Stimulated activated naive CD8-positive, alpha-beta T cell treated with anti-CD3 and anti-CD28 coated beads, Interleukin-15, amount 100 ng/mL, for 72 hours (primary cell): ENCODE results near the gene ANGEL2.

Experiments
- ATAC-seq: fragments of 150-1000 bp; cut with Tn5 transposase; 2 replicates; pipeline ENCODE4 v1.10.0; 2021; ENCODE audit warnings: mild to moderate bottlenecking, moderate library complexity
- DNase-seq, 2 donors: peaks; one replicate each; pipeline ENCODE4 v3.0.0; 2021 to 2022
- H3K27ac Mint-ChIP-seq, 2 donors: one replicate each; pipeline ENCODE4 v1.8.0; 2022; ENCODE audit warnings: mild to moderate bottlenecking in 2 of 2, mixed read lengths in 2 of 2, moderate library complexity in 2 of 2
- H3K27me3 Mint-ChIP-seq: one replicate; pipeline ENCODE4 v1.8.0; 2022; ENCODE audit warnings: mixed read lengths
- H3K4me1 Mint-ChIP-seq: one replicate; pipeline ENCODE4 v1.8.0; 2022; ENCODE audit warnings: mild to moderate bottlenecking, mixed read lengths
- H3K4me3 Mint-ChIP-seq, 2 donors: one replicate each; pipeline ENCODE4 v1.8.0; 2022; ENCODE audit warnings: mild to moderate bottlenecking in 2 of 2, mixed read lengths in 2 of 2, moderate library complexity in 1 of 2
- H3K9me3 Mint-ChIP-seq, 2 donors: one replicate each; pipeline ENCODE4 v1.8.0; 2022; ENCODE audit warnings: mixed read lengths in 2 of 2

The ANGEL2 gene

GRCh38 chr1:212984522-212985291 is 31.0 kb downstream of the ANGEL2 start:
- H3K4me1 Mint-ChIP-seq, result peaks cover 8% of the 10 kb centered on the region
- H3K27ac Mint-ChIP-seq, result no peak overlapping the region
- H3K4me3 Mint-ChIP-seq, result no peak overlapping the region
- H3K27me3 Mint-ChIP-seq, result no peaks in the 10 kb centered on the region
- no peaks in the 10 kb centered on the region for H3K9me3 Mint-ChIP-seq
- DNase-seq (no peak), ATAC-seq (no peak)

GRCh38 chr1:212983482-212983881 is 32.2 kb downstream of the ANGEL2 start:
- H3K9me3 Mint-ChIP-seq, result no peaks in the 10 kb centered on the region
- no peak overlapping the region for H3K4me3 Mint-ChIP-seq
- peaks cover 7% of the 10 kb centered on the region for H3K4me1 Mint-ChIP-seq
- ATAC-seq, result no peak
- DNase-seq, result no peak
- no peak overlapping the region for H3K27ac Mint-ChIP-seq
- no peaks in the 10 kb centered on the region for H3K27me3 Mint-ChIP-seq

DNA sequence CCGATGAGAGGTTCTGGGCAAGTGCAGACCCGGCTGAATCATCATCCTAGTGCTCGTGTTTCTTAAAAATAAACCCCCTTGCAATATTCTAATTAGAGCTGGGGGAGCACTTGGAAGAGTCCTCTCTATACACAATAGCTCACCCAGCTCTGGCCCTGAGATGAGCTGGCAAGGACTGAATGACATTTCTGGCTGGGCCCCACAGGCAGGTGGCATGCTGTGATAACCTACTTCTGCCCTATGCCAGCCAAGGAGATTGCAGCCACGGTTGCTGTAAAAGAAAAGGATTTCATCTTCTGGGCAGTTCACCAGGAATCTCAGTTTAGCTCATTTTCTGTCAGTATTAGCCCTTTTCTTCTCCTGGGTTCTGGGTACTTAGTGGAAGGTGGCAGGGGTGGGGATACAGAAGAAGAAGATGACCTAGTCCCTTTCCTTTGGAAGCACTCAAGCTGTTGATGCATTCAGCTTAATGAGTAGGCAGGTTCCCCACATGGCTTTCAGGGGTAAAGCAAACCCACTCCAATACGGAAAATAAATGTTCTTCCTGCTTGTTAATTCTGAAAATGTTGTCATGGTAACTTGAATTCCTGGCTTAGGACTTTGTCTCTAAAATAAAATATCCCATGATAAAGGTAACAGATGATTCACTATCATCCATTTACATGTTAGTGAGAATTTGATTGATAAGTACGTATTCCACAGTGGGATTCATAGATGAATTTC is 33.1 kb downstream of the ANGEL2 start:
- DNase-seq (no peak), ATAC-seq (no peak)
- H3K4me3 Mint-ChIP-seq, result no peak overlapping the region
- H3K27me3 Mint-ChIP-seq, result no peaks in the 10 kb centered on the region
- no peak overlapping the region for H3K27ac Mint-ChIP-seq
- H3K4me1 Mint-ChIP-seq, result peaks cover 7% of the 10 kb centered on the region
- H3K9me3 Mint-ChIP-seq, result no peaks in the 10 kb centered on the region

- Mint-ChIP-seq H3K9me3 (no peaks in the 10 kb centered on the region), H3K4me3 (no peak overlapping the region), H3K27ac (no peak overlapping the region), H3K27me3 (no peaks in the 10 kb centered on the region), H3K4me1 (peaks cover 7% of the 10 kb centered on the region)
- ATAC-seq (peak; percentile 55), DNase-seq (no peak)
These were observed 33.9 kb downstream of the ANGEL2 start for GRCh38 chr1:212981571-212982328.

DNA sequence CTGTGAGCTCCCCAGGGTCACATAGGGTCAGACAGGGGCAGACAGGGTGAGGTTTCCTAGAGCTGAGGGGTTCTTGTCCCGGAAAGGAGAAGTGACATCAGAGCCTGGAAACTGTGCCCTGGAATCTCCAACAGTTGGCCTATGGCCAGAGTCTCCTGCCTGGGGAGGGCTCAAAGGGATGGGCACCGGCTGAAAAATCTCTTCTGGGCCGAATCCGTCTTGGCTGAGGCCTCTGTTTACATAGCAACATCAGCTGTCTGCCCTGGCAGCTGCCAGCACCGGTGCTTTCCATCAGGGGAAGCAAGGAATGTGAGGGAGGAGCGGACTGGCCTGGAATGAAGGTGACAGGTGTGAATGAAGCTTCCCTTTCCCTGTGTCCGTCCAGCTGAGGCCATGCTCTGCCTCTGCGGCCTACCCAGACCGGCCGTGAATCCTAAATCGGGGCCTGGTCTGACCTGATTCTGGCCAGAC is 34.6 kb downstream of the ANGEL2 start:
- Mint-ChIP-seq H3K9me3 (no peaks in the 10 kb centered on the region), H3K27me3 (no peaks in the 10 kb centered on the region), H3K4me1 (peaks cover 7% of the 10 kb centered on the region), H3K4me3 (no peak overlapping the region), H3K27ac (no peak overlapping the region)
- DNase-seq (no peak), ATAC-seq (no peak)

DNA sequence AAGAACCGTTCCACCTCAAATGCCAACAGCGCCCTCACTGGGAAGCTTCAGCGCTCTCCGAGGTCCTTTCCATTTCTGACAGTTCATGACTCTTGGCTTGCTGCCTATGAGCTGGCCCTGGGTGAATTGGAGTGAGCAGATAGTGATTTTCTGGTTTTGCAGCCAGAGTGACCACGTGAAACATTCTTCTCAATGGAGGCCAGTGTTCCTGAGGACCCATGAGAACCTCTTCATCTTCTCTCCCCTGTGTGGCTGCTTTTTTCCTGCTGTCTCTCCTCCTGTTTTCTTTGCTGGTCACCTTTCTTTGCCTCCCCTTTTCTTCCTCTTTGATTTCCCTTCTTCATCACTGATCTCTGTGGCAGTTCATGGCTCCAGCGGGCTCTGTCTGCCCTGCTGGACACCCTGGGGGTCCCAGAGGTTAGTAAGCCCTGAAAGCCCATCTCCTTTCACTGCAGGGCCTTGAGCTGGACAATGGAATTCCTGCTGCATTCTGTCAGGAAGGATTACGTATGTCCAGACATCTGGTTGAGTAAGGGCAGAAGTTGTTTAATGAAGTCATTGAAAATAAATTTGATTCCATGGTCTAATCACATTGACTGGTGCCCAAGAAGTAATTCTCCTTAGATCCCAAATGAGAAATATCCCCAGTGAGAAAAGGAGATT is 35.4 kb downstream of the ANGEL2 start:
- Mint-ChIP-seq H3K27me3 (no peaks in the 10 kb centered on the region), H3K4me1 (peaks cover 7% of the 10 kb centered on the region), H3K4me3 (no peak overlapping the region), H3K27ac (no peak overlapping the region), H3K9me3 (no peaks in the 10 kb centered on the region)
- ATAC-seq, result no peak
- no peak for DNase-seq

- DNase-seq (no peak), ATAC-seq (no peak)
- no peak overlapping the region for H3K27ac Mint-ChIP-seq
- no peak overlapping the region for H3K4me3 Mint-ChIP-seq
- no peaks in the 10 kb centered on the region for H3K27me3 Mint-ChIP-seq
- no peaks in the 10 kb centered on the region for H3K9me3 Mint-ChIP-seq
- H3K4me1 Mint-ChIP-seq, result peaks cover 7% of the 10 kb centered on the region
These were observed 36.1 kb downstream of the ANGEL2 start for GRCh38 chr1:212979340-212980122.

DNA sequence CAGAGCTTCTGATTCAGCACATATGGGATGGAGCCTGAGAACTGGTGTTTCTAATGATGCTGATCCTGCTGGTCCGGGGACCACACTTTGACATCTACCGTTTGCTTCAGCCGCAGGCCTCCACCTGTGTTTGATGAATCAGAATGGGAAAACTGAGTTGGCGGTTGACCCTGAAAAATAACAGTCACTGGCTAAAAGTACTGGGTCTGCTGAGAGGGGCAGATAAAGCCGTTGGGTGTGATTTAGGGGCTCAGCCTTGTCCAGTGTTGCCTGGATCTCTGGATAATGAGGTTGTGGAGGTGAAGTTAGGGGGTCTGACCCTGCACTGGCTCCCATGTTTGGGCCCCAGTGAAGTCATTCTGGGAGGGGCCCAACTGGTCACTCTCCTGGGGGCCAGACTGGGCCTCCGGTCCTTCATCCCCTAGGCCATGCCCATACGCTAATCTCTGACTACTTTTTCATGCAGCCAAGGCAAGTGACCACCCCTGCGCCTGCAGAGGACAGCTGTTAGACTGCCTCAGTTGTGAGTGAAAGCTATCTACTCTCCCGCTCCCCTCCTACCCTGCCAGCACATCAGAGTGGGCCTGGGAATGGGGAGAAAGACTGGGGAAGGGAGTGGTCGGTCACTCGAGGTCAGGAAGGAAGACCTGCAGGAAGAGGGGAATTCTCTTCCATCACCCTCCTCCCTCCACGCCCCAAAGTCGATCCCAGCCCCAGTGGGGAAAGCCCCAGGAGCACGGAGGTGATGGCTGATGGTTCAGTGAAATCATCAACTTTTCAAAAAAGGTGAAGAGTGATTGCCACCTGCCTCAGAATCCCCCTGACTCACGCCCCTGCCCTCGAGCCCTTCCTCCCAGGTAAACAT is 37.7 kb downstream of the ANGEL2 start:
- no peak for ATAC-seq
- DNase-seq, result no peak
- Mint-ChIP-seq H3K27me3 (no peaks in the 10 kb centered on the region), H3K27ac (no peak overlapping the region), H3K4me3 (no peak overlapping the region), H3K4me1 (peaks cover 7% of the 10 kb centered on the region), H3K9me3 (no peaks in the 10 kb centered on the region)

DNA sequence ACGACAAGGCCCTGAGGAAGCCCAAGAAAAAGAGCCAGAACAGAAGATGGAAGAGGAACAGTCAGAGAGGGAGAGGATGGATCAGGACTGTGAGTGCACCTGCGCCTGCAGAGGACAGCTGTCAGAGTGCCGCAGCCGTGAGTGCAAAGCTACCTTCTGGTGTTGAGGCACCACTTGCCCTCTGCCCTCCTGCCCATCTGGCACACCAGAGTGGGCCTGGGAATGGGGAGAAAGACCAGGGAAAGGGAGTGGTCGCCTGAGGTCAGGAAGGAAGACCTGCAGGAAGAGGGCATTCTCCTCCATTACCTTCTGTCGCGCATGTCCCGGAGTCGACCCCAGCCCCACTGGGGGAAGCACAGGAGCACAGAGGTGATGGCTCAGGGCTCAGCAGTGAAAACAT is 39.1 kb downstream of the ANGEL2 start:
- Mint-ChIP-seq H3K27me3 (no peaks in the 10 kb centered on the region), H3K9me3 (no peaks in the 10 kb centered on the region), H3K4me1 (peaks cover 4% of the 10 kb centered on the region), H3K27ac (no peak overlapping the region), H3K4me3 (no peak overlapping the region)
- DNase-seq (no peak), ATAC-seq (no peak)

DNA sequence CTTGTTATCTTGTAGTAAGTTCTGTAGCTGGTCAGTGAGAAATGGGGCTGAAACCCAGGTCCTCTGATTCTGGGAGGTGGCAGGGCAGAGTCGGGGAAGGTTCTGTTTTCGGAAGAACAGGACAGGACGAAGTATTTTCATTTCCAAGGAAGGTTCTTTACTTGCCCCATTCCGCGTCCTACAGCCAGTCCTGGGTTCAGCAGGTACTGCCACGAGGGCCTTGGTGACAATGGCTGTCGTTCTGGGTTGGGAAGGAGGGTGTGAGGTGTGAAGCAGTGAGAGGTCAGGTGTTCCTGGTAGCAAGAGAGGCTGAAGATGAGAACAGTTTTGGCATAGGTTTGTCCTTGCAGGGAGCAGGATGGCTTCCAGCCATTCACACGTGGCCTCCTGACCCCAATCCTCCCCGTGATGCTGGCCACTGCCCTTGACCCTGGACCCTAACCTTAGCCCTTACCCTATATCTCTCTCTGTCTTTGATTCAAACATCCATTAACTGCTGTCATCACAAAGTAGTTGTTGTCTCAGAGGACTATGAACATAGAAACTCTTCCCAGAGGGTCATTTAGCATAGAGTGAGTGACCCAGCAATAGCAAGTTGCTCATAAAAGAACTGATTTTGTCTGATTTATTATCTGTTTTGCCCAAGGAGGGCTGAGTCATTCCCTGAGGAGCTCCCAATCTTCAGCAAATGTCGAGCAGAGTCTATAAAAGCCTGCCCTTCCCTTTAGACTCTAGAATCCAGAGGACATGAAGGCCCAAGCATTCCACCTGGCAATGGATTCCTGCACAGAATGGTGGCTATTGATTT is 40.4 kb downstream of the ANGEL2 start:
- Mint-ChIP-seq H3K9me3 (no peaks in the 10 kb centered on the region), H3K4me3 (no peak overlapping the region), H3K27me3 (no peaks in the 10 kb centered on the region), H3K27ac (peak overlapping the region in 1 of 2 donors; percentile 48), H3K4me1 (no peaks in the 10 kb centered on the region)
- ATAC-seq (no peak), DNase-seq (no peak)

DNA sequence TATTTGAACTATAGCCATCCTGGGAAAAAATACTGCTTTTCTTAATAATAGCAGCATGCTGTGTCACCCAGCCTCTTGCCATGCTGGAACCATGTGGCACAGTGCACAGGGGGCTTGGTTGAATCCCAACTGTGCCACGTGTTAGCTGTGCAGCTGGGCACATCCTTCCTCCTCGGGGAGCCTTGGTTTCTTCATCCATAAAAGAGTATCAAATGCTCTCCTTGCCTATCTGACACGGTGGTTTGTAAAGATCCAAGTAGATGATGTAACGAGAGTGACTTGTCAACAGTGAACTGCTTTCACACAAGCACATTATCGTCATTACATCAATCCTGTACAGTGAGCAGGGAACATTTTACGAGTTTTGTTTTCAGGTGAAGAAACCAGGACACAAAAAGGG is 41.0 kb downstream of the ANGEL2 start:
- ATAC-seq (no peak), DNase-seq (no peak)
- Mint-ChIP-seq H3K9me3 (no peaks in the 10 kb centered on the region), H3K27me3 (peaks cover 5% of the 10 kb centered on the region), H3K4me3 (no peak overlapping the region), H3K27ac (no peak overlapping the region), H3K4me1 (no peaks in the 10 kb centered on the region)

DNA sequence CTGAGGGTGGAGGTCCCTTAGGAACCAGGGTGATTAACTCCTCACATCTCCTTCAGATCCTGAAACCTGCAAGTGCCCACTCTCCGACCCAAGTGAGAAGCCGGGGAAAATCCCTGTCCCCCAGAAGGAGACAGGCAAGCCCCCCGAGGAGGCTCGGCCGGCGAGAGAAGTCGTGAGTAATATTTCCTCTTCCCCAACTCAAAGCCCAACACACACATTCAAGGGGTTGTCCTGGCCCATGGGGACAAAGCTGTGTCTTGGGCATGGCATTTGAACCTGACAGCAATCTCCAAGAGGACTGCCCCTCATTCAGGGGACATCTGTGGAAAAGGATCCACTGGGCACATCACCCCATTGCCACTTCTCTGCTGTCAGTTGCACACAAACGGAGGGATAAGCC is 41.8 kb downstream of the ANGEL2 start:
- H3K27me3 Mint-ChIP-seq, result peaks cover 10% of the 10 kb centered on the region
- H3K27ac Mint-ChIP-seq, result no peak overlapping the region
- ATAC-seq (no peak), DNase-seq (no peak)
- H3K4me3 Mint-ChIP-seq, result no peak overlapping the region
- H3K9me3 Mint-ChIP-seq, result no peaks in the 10 kb centered on the region
- no peaks in the 10 kb centered on the region for H3K4me1 Mint-ChIP-seq

- no peak for DNase-seq
- H3K27ac Mint-ChIP-seq, result no peak overlapping the region
- peaks cover 11% of the 10 kb centered on the region for H3K27me3 Mint-ChIP-seq
- no peak overlapping the region for H3K4me3 Mint-ChIP-seq
- peaks cover 2% of the 10 kb centered on the region for H3K4me1 Mint-ChIP-seq
- H3K9me3 Mint-ChIP-seq, result no peaks in the 10 kb centered on the region
- ATAC-seq, result no peak
These were observed 42.2 kb downstream of the ANGEL2 start for GRCh38 chr1:212973426-212973825.
